Measurements from ENCODE around the gene CDK14. TPM values are rescaled to one million over a fixed set of nuclear protein-coding genes. Genes with fewer than 3 reads are reported as not detected.

The CDK14 gene
- total and polyA plus RNA-seq, 10 of the 15 experiments (the other 5 are each of a cell fraction or from before 2014, with no cell fraction given), result 6.5 to 61.3 (median 24.2) TPM

DNA sequence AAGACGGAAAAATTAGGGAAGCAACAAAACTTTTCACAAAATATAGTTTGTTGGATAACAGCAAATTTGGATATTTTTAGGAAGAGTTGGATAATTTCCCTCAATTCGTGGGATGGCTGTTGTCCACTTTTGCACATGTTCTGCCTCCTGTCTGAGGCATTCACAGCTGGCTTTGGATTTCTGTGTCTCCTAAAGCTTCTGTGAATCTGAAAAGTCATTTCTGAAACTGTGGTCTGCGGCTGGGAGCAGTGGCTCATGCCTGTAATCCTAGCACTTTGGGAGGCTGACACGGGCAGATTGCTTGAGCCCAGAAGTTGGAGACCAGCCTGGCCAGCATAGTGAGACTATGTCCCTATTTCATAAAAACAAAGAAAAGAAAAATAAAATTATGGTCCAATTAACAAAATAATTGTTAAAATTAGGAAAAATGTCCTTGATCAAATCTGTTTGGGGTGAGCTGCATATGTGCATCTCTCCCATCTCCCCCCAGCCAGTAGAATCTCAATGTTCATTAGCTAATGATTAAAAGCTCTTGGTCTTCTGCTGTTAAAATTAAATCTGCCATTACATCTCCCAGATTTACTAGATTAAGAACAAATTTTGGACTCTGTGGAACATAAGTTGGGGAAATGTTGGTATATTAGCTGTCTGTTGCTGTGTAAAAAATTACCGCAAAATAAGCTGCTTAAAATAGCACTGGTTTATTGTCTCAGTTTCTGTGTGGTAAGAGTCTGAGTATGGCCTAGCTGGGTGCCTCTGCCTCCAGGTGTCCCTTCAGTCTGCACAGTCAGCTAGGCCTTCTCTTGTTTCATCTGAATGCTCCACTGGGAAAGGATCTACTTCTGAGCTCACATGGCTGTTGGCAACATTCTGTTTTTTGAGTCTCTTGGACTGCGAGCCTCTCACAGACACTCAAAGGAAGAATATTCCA, 336.1 kb downstream of the CDK14 start (continued):
- TF ChIP-seq, protein P1, sequence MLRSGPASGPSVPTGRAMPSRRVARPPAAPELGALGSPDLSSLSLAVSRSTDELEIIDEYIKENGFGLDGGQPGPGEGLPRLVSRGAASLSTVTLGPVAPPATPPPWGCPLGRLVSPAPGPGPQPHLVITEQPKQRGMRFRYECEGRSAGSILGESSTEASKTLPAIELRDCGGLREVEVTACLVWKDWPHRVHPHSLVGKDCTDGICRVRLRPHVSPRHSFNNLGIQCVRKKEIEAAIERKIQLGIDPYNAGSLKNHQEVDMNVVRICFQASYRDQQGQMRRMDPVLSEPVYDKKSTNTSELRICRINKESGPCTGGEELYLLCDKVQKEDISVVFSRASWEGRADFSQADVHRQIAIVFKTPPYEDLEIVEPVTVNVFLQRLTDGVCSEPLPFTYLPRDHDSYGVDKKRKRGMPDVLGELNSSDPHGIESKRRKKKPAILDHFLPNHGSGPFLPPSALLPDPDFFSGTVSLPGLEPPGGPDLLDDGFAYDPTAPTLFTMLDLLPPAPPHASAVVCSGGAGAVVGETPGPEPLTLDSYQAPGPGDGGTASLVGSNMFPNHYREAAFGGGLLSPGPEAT (IDR thresholded peaks at IDR 0.05; ENCODE audit: low read depth), result 0 out of 2 replicates have a peak, but pooled peaks have one; percentile 12
- TF ChIP-seq ZSCAN29 (IDR thresholded peaks at IDR 0.05) (no peak), RELA (IDR thresholded peaks at IDR 0.05; ENCODE audit: borderline replicate concordance, partially characterized antibody) (no peak), SP1 (IDR thresholded peaks at IDR 0.05; ENCODE audit: low read depth, low read length) (peak; percentile 46), ELK1 (IDR thresholded peaks at IDR 0.05; ENCODE audit: low read depth, low read length) (no peak), SUPT20H (IDR thresholded peaks at IDR 0.05; ENCODE audit: borderline replicate concordance, control insufficient read depth, low read depth, low read length) (no peak), ESRRA (IDR thresholded peaks at IDR 0.05; ENCODE audit: low read length) (no peak), BMI1 (IDR thresholded peaks at IDR 0.05; ENCODE audit: borderline replicate concordance) (no peak), ZNF24 (IDR thresholded peaks at IDR 0.05) (no peak), GABPA (IDR thresholded peaks at IDR 0.05; ENCODE audit: low read depth) (0 out of 2 replicates have a peak, but pooled peaks have one; percentile 10)
- TF ChIP-seq, protein P2, sequence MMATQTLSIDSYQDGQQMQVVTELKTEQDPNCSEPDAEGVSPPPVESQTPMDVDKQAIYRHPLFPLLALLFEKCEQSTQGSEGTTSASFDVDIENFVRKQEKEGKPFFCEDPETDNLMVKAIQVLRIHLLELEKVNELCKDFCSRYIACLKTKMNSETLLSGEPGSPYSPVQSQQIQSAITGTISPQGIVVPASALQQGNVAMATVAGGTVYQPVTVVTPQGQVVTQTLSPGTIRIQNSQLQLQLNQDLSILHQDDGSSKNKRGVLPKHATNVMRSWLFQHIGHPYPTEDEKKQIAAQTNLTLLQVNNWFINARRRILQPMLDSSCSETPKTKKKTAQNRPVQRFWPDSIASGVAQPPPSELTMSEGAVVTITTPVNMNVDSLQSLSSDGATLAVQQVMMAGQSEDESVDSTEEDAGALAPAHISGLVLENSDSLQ (IDR thresholded peaks at IDR 0.05), result 0 out of 2 replicates have a peak, but pooled peaks have one; percentile 7
- TF ChIP-seq, protein P3, sequence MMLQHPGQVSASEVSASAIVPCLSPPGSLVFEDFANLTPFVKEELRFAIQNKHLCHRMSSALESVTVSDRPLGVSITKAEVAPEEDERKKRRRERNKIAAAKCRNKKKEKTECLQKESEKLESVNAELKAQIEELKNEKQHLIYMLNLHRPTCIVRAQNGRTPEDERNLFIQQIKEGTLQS (IDR thresholded peaks at IDR 0.05; ENCODE audit: borderline replicate concordance, extremely low read depth, low read depth, low read length), result no peak
- TF ChIP-seq, protein P4, sequence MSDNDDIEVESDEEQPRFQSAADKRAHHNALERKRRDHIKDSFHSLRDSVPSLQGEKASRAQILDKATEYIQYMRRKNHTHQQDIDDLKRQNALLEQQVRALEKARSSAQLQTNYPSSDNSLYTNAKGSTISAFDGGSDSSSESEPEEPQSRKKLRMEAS (IDR thresholded peaks at IDR 0.05; ENCODE audit: low read depth, low read length), result no peak
- TF ChIP-seq, protein P5, sequence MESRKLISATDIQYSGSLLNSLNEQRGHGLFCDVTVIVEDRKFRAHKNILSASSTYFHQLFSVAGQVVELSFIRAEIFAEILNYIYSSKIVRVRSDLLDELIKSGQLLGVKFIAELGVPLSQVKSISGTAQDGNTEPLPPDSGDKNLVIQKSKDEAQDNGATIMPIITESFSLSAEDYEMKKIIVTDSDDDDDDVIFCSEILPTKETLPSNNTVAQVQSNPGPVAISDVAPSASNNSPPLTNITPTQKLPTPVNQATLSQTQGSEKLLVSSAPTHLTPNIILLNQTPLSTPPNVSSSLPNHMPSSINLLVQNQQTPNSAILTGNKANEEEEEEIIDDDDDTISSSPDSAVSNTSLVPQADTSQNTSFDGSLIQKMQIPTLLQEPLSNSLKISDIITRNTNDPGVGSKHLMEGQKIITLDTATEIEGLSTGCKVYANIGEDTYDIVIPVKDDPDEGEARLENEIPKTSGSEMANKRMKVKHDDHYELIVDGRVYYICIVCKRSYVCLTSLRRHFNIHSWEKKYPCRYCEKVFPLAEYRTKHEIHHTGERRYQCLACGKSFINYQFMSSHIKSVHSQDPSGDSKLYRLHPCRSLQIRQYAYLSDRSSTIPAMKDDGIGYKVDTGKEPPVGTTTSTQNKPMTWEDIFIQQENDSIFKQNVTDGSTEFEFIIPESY (IDR thresholded peaks at IDR 0.05), result no peak
- TF ChIP-seq, protein P6, sequence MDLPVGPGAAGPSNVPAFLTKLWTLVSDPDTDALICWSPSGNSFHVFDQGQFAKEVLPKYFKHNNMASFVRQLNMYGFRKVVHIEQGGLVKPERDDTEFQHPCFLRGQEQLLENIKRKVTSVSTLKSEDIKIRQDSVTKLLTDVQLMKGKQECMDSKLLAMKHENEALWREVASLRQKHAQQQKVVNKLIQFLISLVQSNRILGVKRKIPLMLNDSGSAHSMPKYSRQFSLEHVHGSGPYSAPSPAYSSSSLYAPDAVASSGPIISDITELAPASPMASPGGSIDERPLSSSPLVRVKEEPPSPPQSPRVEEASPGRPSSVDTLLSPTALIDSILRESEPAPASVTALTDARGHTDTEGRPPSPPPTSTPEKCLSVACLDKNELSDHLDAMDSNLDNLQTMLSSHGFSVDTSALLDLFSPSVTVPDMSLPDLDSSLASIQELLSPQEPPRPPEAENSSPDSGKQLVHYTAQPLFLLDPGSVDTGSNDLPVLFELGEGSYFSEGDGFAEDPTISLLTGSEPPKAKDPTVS (IDR thresholded peaks at IDR 0.05; ENCODE audit: low read depth, low read length), result no peak
- TF ChIP-seq, protein P7, sequence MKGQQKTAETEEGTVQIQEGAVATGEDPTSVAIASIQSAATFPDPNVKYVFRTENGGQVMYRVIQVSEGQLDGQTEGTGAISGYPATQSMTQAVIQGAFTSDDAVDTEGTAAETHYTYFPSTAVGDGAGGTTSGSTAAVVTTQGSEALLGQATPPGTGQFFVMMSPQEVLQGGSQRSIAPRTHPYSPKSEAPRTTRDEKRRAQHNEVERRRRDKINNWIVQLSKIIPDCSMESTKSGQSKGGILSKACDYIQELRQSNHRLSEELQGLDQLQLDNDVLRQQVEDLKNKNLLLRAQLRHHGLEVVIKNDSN (IDR thresholded peaks at IDR 0.05; ENCODE audit: borderline replicate concordance, extremely low read length, insufficient read depth, low read depth, low read length), result no peak

Data from GM12878 (cell line).